ENCODE results near the gene TIRAP. TPM values are rescaled to one million over a fixed set of nuclear protein-coding genes. Genes with fewer than 3 reads are reported as not detected.

TIRAP gene
- polyA plus RNA-seq, 1 of the 3 experiments (the other 2 are of a cell fraction): 5.5 TPM

GRCh38 chr11:126256216-126256615 lies 26.7 kb upstream of the TIRAP start:
- H3K4me3 ChIP-seq (ENCODE audit: low read depth in 2 of 2, low read length in 1 of 2): no peak overlapping the region
- TF ChIP-seq YY1 (IDR thresholded peaks at IDR 0.05; ENCODE audit: low read depth) (no peak), FOXJ3 (CRISPR knock-in tag; IDR thresholded peaks at IDR 0.05) (no peak), CHD2 (IDR thresholded peaks at IDR 0.05; ENCODE audit: low read length, partially characterized antibody) (no peak), MEF2A (IDR thresholded peaks at IDR 0.05; ENCODE audit: borderline replicate concordance, low read depth) (no peak), NRF1 (IDR thresholded peaks at IDR 0.05; ENCODE audit: low read depth, low read length) (no peak), SMC3 (IDR thresholded peaks at IDR 0.05; ENCODE audit: low read depth, low read length) (no peak), TEAD4 (IDR thresholded peaks at IDR 0.05; ENCODE audit: borderline replicate concordance, insufficient read depth) (no peak), POLR2AphosphoS5 (IDR thresholded peaks at IDR 0.05; ENCODE audit: low read depth, low read length) (no peak), JUND (IDR thresholded peaks at IDR 0.05) (no peak)
- H3K4me1 ChIP-seq (ENCODE audit: control insufficient read depth in 1 of 2, insufficient read depth in 2 of 2, low read depth in 1 of 2, low read length in 1 of 2): peaks cover 3 to 8% of the 10 kb centered on the region in 2 experiments; a peak in 3 of 4 replicates
- no peaks in the 10 kb centered on the region for H4K20me1 ChIP-seq (ENCODE audit: insufficient read depth)
- H3F3A ChIP-seq (replicated peaks; ENCODE audit: insufficient read depth): peaks cover 23% of the 10 kb centered on the region
- H3K79me2 ChIP-seq (ENCODE audit: insufficient read depth): no peaks in the 10 kb centered on the region
- ChIA-PET POLR2A (no interaction called here), CTCF (no interaction called here)
- no peaks in the 10 kb centered on the region for H3K9me3 ChIP-seq
- no peak overlapping the region for H3K4me2 ChIP-seq
- no peaks in the 10 kb centered on the region for H3K9me2 ChIP-seq
- H3K27ac ChIP-seq (ENCODE audit: low read depth in 2 of 2, low read length in 1 of 2): no peak overlapping the region
- no peak overlapping the region for H3K9ac ChIP-seq
- H3K36me3 ChIP-seq (replicated peaks in 1 of 2; ENCODE audit: control insufficient read depth in 1 of 2, insufficient read depth in 2 of 2, low read length in 1 of 2): peaks cover 23 to 37% of the 10 kb centered on the region in 2 experiments
- 94% methylated on average over 4 of the region's 4 CpGs for WGBS (ENCODE audit: low lambda C conversion rate)
- no peak overlapping the region for H2AFZ ChIP-seq (ENCODE audit: low read depth)
- H3K27me3 ChIP-seq (ENCODE audit: insufficient read depth): no peaks in the 10 kb centered on the region
- DNase-seq: no peak

- Histone ChIP-seq H3K79me2 (ENCODE audit: insufficient read depth) (no peaks in the 10 kb centered on the region), H3K4me2 (no peak overlapping the region), H3K4me1 (ENCODE audit: control insufficient read depth in 1 of 2, insufficient read depth in 2 of 2, low read depth in 1 of 2, low read length in 1 of 2) (peaks cover 3 to 8% of the 10 kb centered on the region in 2 experiments; a peak in 3 of 4 replicates), H3F3A (replicated peaks; ENCODE audit: insufficient read depth) (peaks cover 30% of the 10 kb centered on the region), H3K36me3 (replicated peaks in 1 of 2; ENCODE audit: control insufficient read depth in 1 of 2, insufficient read depth in 2 of 2, low read length in 1 of 2) (peaks cover 30 to 42% of the 10 kb centered on the region in 2 experiments), H4K20me1 (ENCODE audit: insufficient read depth) (no peaks in the 10 kb centered on the region), H3K4me3 (ENCODE audit: low read depth in 2 of 2, low read length in 1 of 2) (no peak overlapping the region), H3K9ac (no peak overlapping the region), H3K9me3 (no peaks in the 10 kb centered on the region), H3K27ac (ENCODE audit: low read depth in 2 of 2, low read length in 1 of 2) (peak overlapping the region; percentile 1 to 16; a peak in 2 of 4 replicates), H3K27me3 (ENCODE audit: insufficient read depth) (no peaks in the 10 kb centered on the region), H2AFZ (ENCODE audit: low read depth) (no peak overlapping the region), H3K9me2 (no peaks in the 10 kb centered on the region)
- CTCF ChIA-PET: no interaction called here
- TF ChIP-seq CHD2 (IDR thresholded peaks at IDR 0.05; ENCODE audit: low read length, partially characterized antibody): no peak
- no peak for TF ChIP-seq NRF1 (IDR thresholded peaks at IDR 0.05; ENCODE audit: low read depth, low read length)
- TF ChIP-seq NFIC (IDR thresholded peaks at IDR 0.05; ENCODE audit: borderline replicate concordance): no peak
- no peak for TF ChIP-seq FOXJ3 (CRISPR knock-in tag; IDR thresholded peaks at IDR 0.05)
- no peak for TF ChIP-seq MAX (IDR thresholded peaks at IDR 0.05; ENCODE audit: low read depth)
- TF ChIP-seq FOSL2 (IDR thresholded peaks at IDR 0.05; ENCODE audit: borderline replicate concordance, low read depth): no peak
- TF ChIP-seq IRF3 (IDR thresholded peaks at IDR 0.05; ENCODE audit: low read depth, low read length): no peak
- TF ChIP-seq SMC3 (IDR thresholded peaks at IDR 0.05; ENCODE audit: low read depth, low read length): no peak
- no peak for TF ChIP-seq RFX5 (IDR thresholded peaks at IDR 0.05; ENCODE audit: low read length)
- TF ChIP-seq ELF1 (IDR thresholded peaks at IDR 0.05): no peak
- no peak for TF ChIP-seq SIN3A (IDR thresholded peaks at IDR 0.05; ENCODE audit: borderline replicate concordance, low read depth, low read length)
- TF ChIP-seq USF2 (IDR thresholded peaks at IDR 0.05; ENCODE audit: borderline replicate concordance, low read depth, low read length): no peak
- no peak for TF ChIP-seq GATA2 (CRISPR knock-in tag; IDR thresholded peaks at IDR 0.05)
- no peak for DNase-seq
- POLR2A ChIA-PET: no interaction called here
- WGBS (ENCODE audit: low lambda C conversion rate): 97% methylated on average over 2 of the region's 2 CpGs
These were observed 25.7 kb upstream of the TIRAP start for GRCh38 chr11:126257144-126257543.
